GM12878 (cell line): ENCODE data around the gene PTPRN2.

Experiments
- BCL11A ChIP-seq: IDR thresholded peaks from 2 replicates; pipeline ENCODE4 v1.6.1; 2011; ENCODE audit warnings: low read depth, low read length
- EP300 ChIP-seq, 2 experiments: fragments of 150-350 bp in 1 of 2; IDR thresholded peaks; 2 replicates each; pipeline ENCODE4 v1.6.1; 2011 to 2012; ENCODE audit warnings: low read depth in 2 of 2, low read length in 2 of 2, borderline replicate concordance in 1 of 2, improper control_type of control experiment in 1 of 2, inconsistent platforms in 1 of 2; ENCODE audit not compliant: control insufficient read depth in 1 of 2
- GABPA ChIP-seq: IDR thresholded peaks from 2 replicates; pipeline ENCODE4 v1.6.1; 2014; ENCODE audit warnings: antibody characterized with exemption, low read depth, mild to moderate bottlenecking, inconsistent platforms
- MYC ChIP-seq: IDR thresholded peaks from 2 replicates; pipeline ENCODE4 v1.6.1; 2011; ENCODE audit warnings: mild to moderate bottlenecking, low read length, moderate library complexity, inconsistent platforms; ENCODE audit not compliant: insufficient read depth, insufficient replicate concordance, insufficient read length, severe bottlenecking
- PAX8 ChIP-seq: fragments of 450-650 bp; IDR thresholded peaks from 2 replicates; pipeline ENCODE4 v1.6.1; 2017; ENCODE audit warnings: mild to moderate bottlenecking, moderate library complexity
- POLR2A ChIP-seq: IDR thresholded peaks from 2 replicates; pipeline ENCODE4 v1.6.1; 2011; ENCODE audit warnings: low read depth, mild to moderate bottlenecking, low read length
- POLR2AphosphoS5 ChIP-seq: IDR thresholded peaks from 2 replicates; pipeline ENCODE4 v1.6.1; 2011; ENCODE audit warnings: mild to moderate bottlenecking, low read length, inconsistent platforms
- SREBF1 ChIP-seq: IDR thresholded peaks from 2 replicates; pipeline ENCODE4 v1.6.1; 2012; ENCODE audit warnings: mild to moderate bottlenecking, low read length
- YY1 ChIP-seq: IDR thresholded peaks from 2 replicates; pipeline ENCODE4 v1.6.1; 2011; ENCODE audit warnings: low read depth, mild to moderate bottlenecking, low read length
- TF ChIP-seq, protein P1 (sequence below): fragments of 450-650 bp; IDR thresholded peaks from 2 replicates; pipeline ENCODE4 v1.6.1; 2017; ENCODE audit warnings: mild to moderate bottlenecking, moderate library complexity
- TF ChIP-seq, protein P2 (sequence below), 3 experiments: IDR thresholded peaks in 2 of 3; conservative IDR thresholded peaks in 1 of 3; 2 replicates each; pipeline ENCODE4 v1.5.1; 2011; ENCODE audit warnings: low read depth in 3 of 3, low read length in 3 of 3, mild to moderate bottlenecking in 3 of 3, control low read depth in 2 of 3, moderate library complexity in 2 of 3, inconsistent platforms in 1 of 3, mixed read lengths in 1 of 3; ENCODE audit not compliant: control insufficient read depth in 2 of 3, insufficient read depth in 1 of 3; ENCODE audit errors: extremely low read depth in 1 of 3

DNA sequence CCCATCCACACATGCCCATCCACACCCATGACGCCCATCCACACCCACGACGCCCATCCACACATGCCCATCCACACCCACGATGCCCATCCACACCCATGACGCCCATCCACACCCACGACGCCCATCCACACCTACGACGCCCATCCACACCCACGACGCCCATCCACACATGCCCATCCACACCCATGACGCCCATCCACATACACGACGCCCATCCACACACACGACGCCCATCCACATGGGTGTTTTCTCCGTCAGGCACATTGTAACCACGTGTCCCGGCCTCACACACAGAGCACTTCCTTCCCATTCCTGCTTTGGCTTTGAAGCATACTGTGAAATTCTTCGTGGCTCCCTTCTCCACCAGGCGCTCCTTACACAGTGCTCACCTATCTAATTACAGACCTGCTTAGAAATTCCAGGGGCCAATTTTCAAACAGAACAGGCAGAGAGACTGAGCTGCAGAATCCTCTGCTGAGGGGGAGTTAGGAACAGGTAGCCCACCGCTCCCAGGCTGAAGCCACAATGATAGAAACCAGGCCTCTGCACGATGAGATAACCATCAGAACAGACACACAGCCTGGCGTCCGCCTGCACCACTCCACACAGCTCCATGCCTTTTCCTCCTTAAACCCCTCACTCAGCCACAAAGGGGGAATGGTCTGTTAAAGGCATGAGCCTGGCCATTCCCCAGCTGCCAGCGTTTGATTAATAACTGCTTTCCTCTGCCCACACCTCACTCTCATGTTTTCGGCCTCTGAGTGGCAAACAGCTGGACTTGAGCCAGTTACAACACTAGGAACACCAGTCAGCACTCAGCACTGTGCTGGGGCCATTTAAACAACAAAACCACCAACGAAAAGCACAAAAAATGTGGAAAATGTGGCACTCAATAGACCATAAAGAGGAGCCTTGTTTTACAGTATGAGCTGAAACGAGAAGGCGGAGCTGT, 501.6 kb downstream of the PTPRN2 start:
- no peak for TF ChIP-seq PAX8
- no peak for TF ChIP-seq BCL11A
- TF ChIP-seq POLR2A, result no peak
- TF ChIP-seq, protein P1, sequence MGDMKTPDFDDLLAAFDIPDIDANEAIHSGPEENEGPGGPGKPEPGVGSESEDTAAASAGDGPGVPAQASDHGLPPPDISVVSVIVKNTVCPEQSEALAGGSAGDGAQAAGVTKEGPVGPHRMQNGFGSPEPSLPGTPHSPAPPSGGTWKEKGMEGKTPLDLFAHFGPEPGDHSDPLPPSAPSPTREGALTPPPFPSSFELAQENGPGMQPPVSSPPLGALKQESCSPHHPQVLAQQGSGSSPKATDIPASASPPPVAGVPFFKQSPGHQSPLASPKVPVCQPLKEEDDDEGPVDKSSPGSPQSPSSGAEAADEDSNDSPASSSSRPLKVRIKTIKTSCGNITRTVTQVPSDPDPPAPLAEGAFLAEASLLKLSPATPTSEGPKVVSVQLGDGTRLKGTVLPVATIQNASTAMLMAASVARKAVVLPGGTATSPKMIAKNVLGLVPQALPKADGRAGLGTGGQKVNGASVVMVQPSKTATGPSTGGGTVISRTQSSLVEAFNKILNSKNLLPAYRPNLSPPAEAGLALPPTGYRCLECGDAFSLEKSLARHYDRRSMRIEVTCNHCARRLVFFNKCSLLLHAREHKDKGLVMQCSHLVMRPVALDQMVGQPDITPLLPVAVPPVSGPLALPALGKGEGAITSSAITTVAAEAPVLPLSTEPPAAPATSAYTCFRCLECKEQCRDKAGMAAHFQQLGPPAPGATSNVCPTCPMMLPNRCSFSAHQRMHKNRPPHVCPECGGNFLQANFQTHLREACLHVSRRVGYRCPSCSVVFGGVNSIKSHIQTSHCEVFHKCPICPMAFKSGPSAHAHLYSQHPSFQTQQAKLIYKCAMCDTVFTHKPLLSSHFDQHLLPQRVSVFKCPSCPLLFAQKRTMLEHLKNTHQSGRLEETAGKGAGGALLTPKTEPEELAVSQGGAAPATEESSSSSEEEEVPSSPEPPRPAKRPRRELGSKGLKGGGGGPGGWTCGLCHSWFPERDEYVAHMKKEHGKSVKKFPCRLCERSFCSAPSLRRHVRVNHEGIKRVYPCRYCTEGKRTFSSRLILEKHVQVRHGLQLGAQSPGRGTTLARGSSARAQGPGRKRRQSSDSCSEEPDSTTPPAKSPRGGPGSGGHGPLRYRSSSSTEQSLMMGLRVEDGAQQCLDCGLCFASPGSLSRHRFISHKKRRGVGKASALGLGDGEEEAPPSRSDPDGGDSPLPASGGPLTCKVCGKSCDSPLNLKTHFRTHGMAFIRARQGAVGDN, result no peak
- no peak for TF ChIP-seq YY1
- TF ChIP-seq, protein P2, sequence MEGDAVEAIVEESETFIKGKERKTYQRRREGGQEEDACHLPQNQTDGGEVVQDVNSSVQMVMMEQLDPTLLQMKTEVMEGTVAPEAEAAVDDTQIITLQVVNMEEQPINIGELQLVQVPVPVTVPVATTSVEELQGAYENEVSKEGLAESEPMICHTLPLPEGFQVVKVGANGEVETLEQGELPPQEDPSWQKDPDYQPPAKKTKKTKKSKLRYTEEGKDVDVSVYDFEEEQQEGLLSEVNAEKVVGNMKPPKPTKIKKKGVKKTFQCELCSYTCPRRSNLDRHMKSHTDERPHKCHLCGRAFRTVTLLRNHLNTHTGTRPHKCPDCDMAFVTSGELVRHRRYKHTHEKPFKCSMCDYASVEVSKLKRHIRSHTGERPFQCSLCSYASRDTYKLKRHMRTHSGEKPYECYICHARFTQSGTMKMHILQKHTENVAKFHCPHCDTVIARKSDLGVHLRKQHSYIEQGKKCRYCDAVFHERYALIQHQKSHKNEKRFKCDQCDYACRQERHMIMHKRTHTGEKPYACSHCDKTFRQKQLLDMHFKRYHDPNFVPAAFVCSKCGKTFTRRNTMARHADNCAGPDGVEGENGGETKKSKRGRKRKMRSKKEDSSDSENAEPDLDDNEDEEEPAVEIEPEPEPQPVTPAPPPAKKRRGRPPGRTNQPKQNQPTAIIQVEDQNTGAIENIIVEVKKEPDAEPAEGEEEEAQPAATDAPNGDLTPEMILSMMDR (IDR thresholded peaks at IDR 0.05 in 2 of 3, conservative IDR thresholded peaks at IDR 0.05 in 1 of 3; ENCODE audit: control insufficient read depth in 2 of 3, extremely low read depth in 1 of 3, insufficient read depth in 1 of 3, low read depth in 3 of 3, low read length in 3 of 3), result no peak
- no peak for TF ChIP-seq POLR2AphosphoS5
- TF ChIP-seq EP300 (IDR thresholded peaks at IDR 0.05; ENCODE audit: borderline replicate concordance in 1 of 2, control insufficient read depth in 1 of 2, low read depth in 2 of 2, low read length in 2 of 2), result no peak
- no peak for TF ChIP-seq MYC
- TF ChIP-seq GABPA, result no peak
- no peak for TF ChIP-seq SREBF1
